IMR-90 (cell line): ENCODE data around the gene RFX2. TPM values are rescaled to one million over a fixed set of nuclear protein-coding genes. Genes with fewer than 3 reads are reported as not detected.

Experiments used
- ATAC-seq: fragments of 200-7000 bp; cut with Tn5 transposase; 2 replicates; pipeline ENCODE4 v1.9.1; 2020; ENCODE audit warnings: low read depth, mild to moderate bottlenecking, moderate library complexity
- BruUV-seq: library from RNA; stranded (reverse); fragments of 400-500 nt; replicated peaks from 2 replicates; lab custom pipeline; 2021; lab: Mats Ljungman, UMichigan
- CTCF ChIA-PET: fragments of 300-600 bp; formaldehyde crosslinking; extraction: SDS; loops from one replicate; lab custom pipeline; 2021; ENCODE audit warnings: antibody characterized with exemption; lab: Yijun Ruan, JAX
- POLR2A ChIA-PET: fragments of 300-600 bp; sonication (Branson Sonifier 250); formaldehyde crosslinking; loops from one replicate; lab custom pipeline; 2022; ENCODE audit warnings: antibody characterized with exemption; ENCODE audit not compliant: unreplicated experiment; lab: Charles Lee
- DNase-seq: peaks from one replicate; pipeline ENCODE4 v3.0.0; 2013
- H2AFZ ChIP-seq: replicated peaks from 2 replicates; pipeline ENCODE3; 2013; ENCODE audit warnings: low read length, mild to moderate bottlenecking; ENCODE audit not compliant: poor library complexity
- H2AK5ac ChIP-seq: 2 replicates; pipeline ENCODE4 v1.6.1; 2013; ENCODE audit warnings: low read depth, low read length, inconsistent platforms
- H2AK9ac ChIP-seq: replicated peaks from 2 replicates; pipeline ENCODE3; 2013; ENCODE audit warnings: mild to moderate bottlenecking, low read depth, low read length, moderate library complexity; ENCODE audit not compliant: poor library complexity
- H2BK120ac ChIP-seq: 2 replicates; pipeline ENCODE4 v1.6.1; 2013; ENCODE audit warnings: low read depth, low read length, inconsistent platforms
- H2BK15ac ChIP-seq: 3 replicates; pipeline ENCODE4 v1.6.1; 2013; ENCODE audit warnings: low read depth, low read length, inconsistent platforms
- H2BK20ac ChIP-seq: 2 replicates; pipeline ENCODE4 v1.6.1; 2013; ENCODE audit warnings: low read depth, mild to moderate bottlenecking, inconsistent platforms, low read length, moderate library complexity
- H2BK5ac ChIP-seq: 2 replicates; pipeline ENCODE4 v1.6.1; 2013; ENCODE audit warnings: mild to moderate bottlenecking, low read depth, low read length, inconsistent platforms; ENCODE audit not compliant: poor library complexity, severe bottlenecking
- H3K14ac ChIP-seq: replicated peaks from 2 replicates; pipeline ENCODE4 v1.6.1; 2013; ENCODE audit warnings: low read depth, low read length, inconsistent platforms
- H3K18ac ChIP-seq: 2 replicates; pipeline ENCODE4 v1.6.1; 2013; ENCODE audit warnings: low read depth, low read length, control low read depth
- H3K23ac ChIP-seq: 2 replicates; pipeline ENCODE4 v1.6.1; 2013; ENCODE audit warnings: low read depth, low read length, inconsistent platforms
- H3K27ac ChIP-seq: 2 replicates; pipeline ENCODE4 v1.5.1; 2013; ENCODE audit warnings: mild to moderate bottlenecking, control low read depth, low read length; ENCODE audit not compliant: insufficient read depth
- H3K27me3 ChIP-seq: 2 replicates; pipeline ENCODE4 v1.6.1; 2013; ENCODE audit warnings: low read length; ENCODE audit not compliant: control insufficient read depth, insufficient read depth
- H3K36me3 ChIP-seq: 2 replicates; pipeline ENCODE4 v1.6.1; 2013; ENCODE audit warnings: low read length, mixed read lengths; ENCODE audit not compliant: control insufficient read depth, insufficient read depth
- H3K4ac ChIP-seq: 2 replicates; pipeline ENCODE4 v1.6.1; 2013; ENCODE audit warnings: low read depth, low read length, inconsistent platforms
- H3K4me1 ChIP-seq: 2 replicates; pipeline ENCODE4 v1.6.1; 2013; ENCODE audit warnings: low read length, mixed read lengths; ENCODE audit not compliant: control insufficient read depth, insufficient read depth
- H3K4me2 ChIP-seq: 2 replicates; pipeline ENCODE4 v1.6.1; 2013; ENCODE audit warnings: low read depth, mild to moderate bottlenecking, control low read depth, low read length, moderate library complexity
- H3K4me3 ChIP-seq: 2 replicates; pipeline ENCODE4 v1.5.1; 2013; ENCODE audit warnings: low read depth, mild to moderate bottlenecking, control low read depth, low read length, moderate library complexity; ENCODE audit not compliant: insufficient read depth
- H3K56ac ChIP-seq: 2 replicates; pipeline ENCODE4 v1.6.1; 2013; ENCODE audit warnings: low read length, inconsistent platforms; ENCODE audit not compliant: insufficient read depth; ENCODE audit errors: extremely low read depth
- H3K79me1 ChIP-seq, 2 experiments: 2 replicates each; pipeline ENCODE4 v1.6.1; 2013; ENCODE audit warnings: low read length in 2 of 2, inconsistent platforms in 1 of 2, low read depth in 1 of 2
- H3K9ac ChIP-seq: 2 replicates; pipeline ENCODE4 v1.6.1; 2013; ENCODE audit warnings: low read depth, low read length, control low read depth
- H3K9me1 ChIP-seq: 2 replicates; pipeline ENCODE4 v1.6.1; 2013; ENCODE audit warnings: low read length, inconsistent platforms; ENCODE audit not compliant: insufficient read depth
- H3K9me3 ChIP-seq: 2 replicates; pipeline ENCODE4 v1.6.1; 2013; ENCODE audit warnings: low read length; ENCODE audit not compliant: control insufficient read depth, insufficient read depth
- H4K20me1 ChIP-seq: 2 replicates; pipeline ENCODE4 v1.6.1; 2013; ENCODE audit warnings: low read length, inconsistent platforms; ENCODE audit not compliant: insufficient read depth
- H4K5ac ChIP-seq: 2 replicates; pipeline ENCODE4 v1.6.1; 2013; ENCODE audit warnings: mild to moderate bottlenecking, low read depth, low read length, control low read depth
- H4K8ac ChIP-seq, 2 experiments: 2 replicates each; pipeline ENCODE4 v1.6.1; 2013; ENCODE audit warnings: low read depth in 2 of 2, low read length in 2 of 2, control low read depth in 1 of 2, inconsistent platforms in 1 of 2
- H4K91ac ChIP-seq: 2 replicates; pipeline ENCODE4 v1.6.1; 2013; ENCODE audit warnings: low read depth, low read length, inconsistent platforms; ENCODE audit not compliant: insufficient read depth
- ELK1 ChIP-seq: fragments of 150-350 bp; IDR thresholded peaks from 2 replicates; pipeline ENCODE4 v1.6.1; 2016; ENCODE audit warnings: low read depth, mild to moderate bottlenecking, low read length, moderate library complexity, borderline replicate concordance
- WGBS, 2 experiments: methylation state at CpG; one replicate each; pipeline versions ENCODE4 v1.1.5 to v1.1.7; 2013; ENCODE audit warnings: missing lambda C conversion rate in 2 of 2; ENCODE audit not compliant: insufficient read length in 1 of 2; ENCODE audit errors: extremely low coverage in 2 of 2; 5-methylcytosine and 5-hydroxymethylcytosine counted together
- dilution Hi-C: fragments of 300-500 bp; cut with HindIII; formaldehyde crosslinking; loops from one replicate; pipeline ENCODE4 v1.14.3; 2018; ENCODE audit warnings: low sequenced_read_pairs; ENCODE audit not compliant: unreplicated experiment
- in situ Hi-C: fragments of 300-500 bp; cut with MboI; formaldehyde crosslinking; loops from 3 replicates; pipeline ENCODE4 v1.14.3; 2019; ENCODE audit warnings: low sequenced_read_pairs, inconsistent platforms, mixed read lengths
- intact Hi-C: fragments of 100-400 bp; cut with micrococcal nuclease; formaldehyde crosslinking; loops from 2 replicates; pipeline ENCODE4 v1.10.0; 2022
- polyA plus RNA-seq, 3 experiments: library from polyadenylated mRNA; depleted of rRNA; stranded (reverse); fragments of >200 nt; gene quantifications; 2 replicates each; pipeline ENCODE4 v1.2.3, GENCODE V29; 2012; ENCODE audit warnings: low replicate concordance in 1 of 3
- total RNA-seq: library from RNA; depleted of rRNA; stranded (reverse); fragments of >200 nt; gene quantifications from 2 replicates; pipeline ENCODE4 v1.2.3, GENCODE V29; 2012

RFX2 gene
- total and polyA plus RNA-seq, 2 of the 4 experiments (the other 2 are of a cell fraction): 2.2 to 4.9 TPM

GRCh38 chr19:5999693-6000092 lies 110.6 kb downstream of the RFX2 start:
- H3K9ac ChIP-seq: no peak overlapping the region
- in situ Hi-C loops: no loop called here
- H4K91ac ChIP-seq: no peak overlapping the region
- H3K18ac ChIP-seq: no peak overlapping the region
- WGBS, 2 experiments: 100% methylated on average over 3 of the region's 6 CpGs; no CpG with 5 or more reads in 1 of the 2 experiments
- no peaks in the 10 kb centered on the region for H3K4me1 ChIP-seq
- ATAC-seq (no peak), DNase-seq (no peak)
- no peak for TF ChIP-seq ELK1
- CTCF ChIA-PET: no interaction called here
- no peak overlapping the region for H3K14ac ChIP-seq
- no peaks in the 10 kb centered on the region for H4K20me1 ChIP-seq
- no peak overlapping the region for H3K4me3 ChIP-seq
- no peak overlapping the region for H2AK5ac ChIP-seq
- H3K27me3 ChIP-seq: no peaks in the 10 kb centered on the region
- no peak overlapping the region for H2BK15ac ChIP-seq
- no peaks in the 10 kb centered on the region for H3K9me1 ChIP-seq
- no peaks in the 10 kb centered on the region for H3K79me1 ChIP-seq
- H3K36me3 ChIP-seq: peaks cover 5% of the 10 kb centered on the region; the same call in 1 of the 2 replicates
- H3K4me2 ChIP-seq: no peak overlapping the region
- no peak overlapping the region for H2AFZ ChIP-seq
- dilution Hi-C loops: no loop called here
- no peak overlapping the region for H3K23ac ChIP-seq
- H3K27ac ChIP-seq: no peak overlapping the region
- H2BK20ac ChIP-seq: no peak overlapping the region
- no peak overlapping the region for H2BK120ac ChIP-seq
- no peak overlapping the region for H2BK5ac ChIP-seq
- no peak overlapping the region for H4K5ac ChIP-seq
- H4K8ac ChIP-seq: no peak overlapping the region
- H3K56ac ChIP-seq: no peak overlapping the region
- no peak overlapping the region for H3K4ac ChIP-seq
- intact Hi-C loops: no loop called here
- POLR2A ChIA-PET: no interaction called here
- BruUV-seq: no TSS peak
- no peaks in the 10 kb centered on the region for H3K9me3 ChIP-seq
- no peak overlapping the region for H2AK9ac ChIP-seq
